HL-60 (cell line): Measurements from ENCODE around the gene NUF2.

ENCODE experiments used
- POLR2AphosphoS5 ChIP-seq: IDR thresholded peaks from 2 replicates; pipeline ENCODE4 v1.6.1; 2012; ENCODE audit warnings: low read depth
- TF ChIP-seq, protein P1 (sequence below): IDR thresholded peaks from one replicate; pipeline ENCODE4 v1.5.1; 2011; ENCODE audit warnings: low read length, control low read depth, inconsistent platforms; ENCODE audit not compliant: insufficient read depth
- TF ChIP-seq, protein P2 (sequence below): IDR thresholded peaks from 2 replicates; pipeline ENCODE4 v1.6.1; 2012; ENCODE audit warnings: low read depth; ENCODE audit not compliant: insufficient replicate concordance

DNA sequence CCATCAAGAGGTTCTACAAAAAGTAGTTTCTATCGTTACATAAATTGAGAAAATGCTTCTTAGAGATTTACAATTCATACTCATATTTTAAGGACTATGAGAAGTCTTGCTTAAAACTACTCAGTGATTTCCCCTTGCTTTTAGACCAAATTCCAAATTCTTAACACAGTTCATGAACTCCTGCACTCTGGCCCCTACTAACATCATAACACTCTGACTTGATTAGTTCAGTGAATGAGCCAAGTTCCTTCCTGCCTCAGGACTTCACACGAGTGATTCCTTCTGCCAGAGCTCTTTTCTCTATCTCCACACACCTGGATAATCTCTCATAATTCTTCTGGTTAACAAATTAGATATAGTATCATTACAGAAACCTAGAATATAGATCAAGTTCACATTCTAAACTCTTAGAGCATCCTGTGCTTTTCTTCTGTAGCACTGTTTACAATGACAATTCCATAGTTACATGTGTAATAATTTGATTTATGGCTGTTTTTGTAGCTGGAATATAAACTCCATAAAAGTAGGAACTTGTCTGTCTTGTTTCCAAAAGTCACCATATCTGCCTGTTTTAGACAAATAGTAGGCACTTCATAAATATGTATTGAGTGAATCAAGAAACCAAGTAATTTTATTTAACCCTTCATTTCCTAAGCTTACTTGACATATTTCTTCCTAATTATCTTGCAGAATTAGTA is 59.9 kb downstream of the NUF2 start:
- TF ChIP-seq, protein P1, sequence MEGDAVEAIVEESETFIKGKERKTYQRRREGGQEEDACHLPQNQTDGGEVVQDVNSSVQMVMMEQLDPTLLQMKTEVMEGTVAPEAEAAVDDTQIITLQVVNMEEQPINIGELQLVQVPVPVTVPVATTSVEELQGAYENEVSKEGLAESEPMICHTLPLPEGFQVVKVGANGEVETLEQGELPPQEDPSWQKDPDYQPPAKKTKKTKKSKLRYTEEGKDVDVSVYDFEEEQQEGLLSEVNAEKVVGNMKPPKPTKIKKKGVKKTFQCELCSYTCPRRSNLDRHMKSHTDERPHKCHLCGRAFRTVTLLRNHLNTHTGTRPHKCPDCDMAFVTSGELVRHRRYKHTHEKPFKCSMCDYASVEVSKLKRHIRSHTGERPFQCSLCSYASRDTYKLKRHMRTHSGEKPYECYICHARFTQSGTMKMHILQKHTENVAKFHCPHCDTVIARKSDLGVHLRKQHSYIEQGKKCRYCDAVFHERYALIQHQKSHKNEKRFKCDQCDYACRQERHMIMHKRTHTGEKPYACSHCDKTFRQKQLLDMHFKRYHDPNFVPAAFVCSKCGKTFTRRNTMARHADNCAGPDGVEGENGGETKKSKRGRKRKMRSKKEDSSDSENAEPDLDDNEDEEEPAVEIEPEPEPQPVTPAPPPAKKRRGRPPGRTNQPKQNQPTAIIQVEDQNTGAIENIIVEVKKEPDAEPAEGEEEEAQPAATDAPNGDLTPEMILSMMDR = no peak
- TF ChIP-seq, protein P2, sequence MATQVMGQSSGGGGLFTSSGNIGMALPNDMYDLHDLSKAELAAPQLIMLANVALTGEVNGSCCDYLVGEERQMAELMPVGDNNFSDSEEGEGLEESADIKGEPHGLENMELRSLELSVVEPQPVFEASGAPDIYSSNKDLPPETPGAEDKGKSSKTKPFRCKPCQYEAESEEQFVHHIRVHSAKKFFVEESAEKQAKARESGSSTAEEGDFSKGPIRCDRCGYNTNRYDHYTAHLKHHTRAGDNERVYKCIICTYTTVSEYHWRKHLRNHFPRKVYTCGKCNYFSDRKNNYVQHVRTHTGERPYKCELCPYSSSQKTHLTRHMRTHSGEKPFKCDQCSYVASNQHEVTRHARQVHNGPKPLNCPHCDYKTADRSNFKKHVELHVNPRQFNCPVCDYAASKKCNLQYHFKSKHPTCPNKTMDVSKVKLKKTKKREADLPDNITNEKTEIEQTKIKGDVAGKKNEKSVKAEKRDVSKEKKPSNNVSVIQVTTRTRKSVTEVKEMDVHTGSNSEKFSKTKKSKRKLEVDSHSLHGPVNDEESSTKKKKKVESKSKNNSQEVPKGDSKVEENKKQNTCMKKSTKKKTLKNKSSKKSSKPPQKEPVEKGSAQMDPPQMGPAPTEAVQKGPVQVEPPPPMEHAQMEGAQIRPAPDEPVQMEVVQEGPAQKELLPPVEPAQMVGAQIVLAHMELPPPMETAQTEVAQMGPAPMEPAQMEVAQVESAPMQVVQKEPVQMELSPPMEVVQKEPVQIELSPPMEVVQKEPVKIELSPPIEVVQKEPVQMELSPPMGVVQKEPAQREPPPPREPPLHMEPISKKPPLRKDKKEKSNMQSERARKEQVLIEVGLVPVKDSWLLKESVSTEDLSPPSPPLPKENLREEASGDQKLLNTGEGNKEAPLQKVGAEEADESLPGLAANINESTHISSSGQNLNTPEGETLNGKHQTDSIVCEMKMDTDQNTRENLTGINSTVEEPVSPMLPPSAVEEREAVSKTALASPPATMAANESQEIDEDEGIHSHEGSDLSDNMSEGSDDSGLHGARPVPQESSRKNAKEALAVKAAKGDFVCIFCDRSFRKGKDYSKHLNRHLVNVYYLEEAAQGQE = no peak
- TF ChIP-seq POLR2AphosphoS5 = no peak
